HG03139 (cell line): ENCODE data around the gene ATCAY.

ENCODE experiments used
- ATAC-seq: cut with Tn5 transposase; IDR thresholded peaks from one replicate; pipeline ENCODE4 v1.9.1; 2021; ENCODE audit not compliant: unreplicated experiment

The ATCAY gene

DNA sequence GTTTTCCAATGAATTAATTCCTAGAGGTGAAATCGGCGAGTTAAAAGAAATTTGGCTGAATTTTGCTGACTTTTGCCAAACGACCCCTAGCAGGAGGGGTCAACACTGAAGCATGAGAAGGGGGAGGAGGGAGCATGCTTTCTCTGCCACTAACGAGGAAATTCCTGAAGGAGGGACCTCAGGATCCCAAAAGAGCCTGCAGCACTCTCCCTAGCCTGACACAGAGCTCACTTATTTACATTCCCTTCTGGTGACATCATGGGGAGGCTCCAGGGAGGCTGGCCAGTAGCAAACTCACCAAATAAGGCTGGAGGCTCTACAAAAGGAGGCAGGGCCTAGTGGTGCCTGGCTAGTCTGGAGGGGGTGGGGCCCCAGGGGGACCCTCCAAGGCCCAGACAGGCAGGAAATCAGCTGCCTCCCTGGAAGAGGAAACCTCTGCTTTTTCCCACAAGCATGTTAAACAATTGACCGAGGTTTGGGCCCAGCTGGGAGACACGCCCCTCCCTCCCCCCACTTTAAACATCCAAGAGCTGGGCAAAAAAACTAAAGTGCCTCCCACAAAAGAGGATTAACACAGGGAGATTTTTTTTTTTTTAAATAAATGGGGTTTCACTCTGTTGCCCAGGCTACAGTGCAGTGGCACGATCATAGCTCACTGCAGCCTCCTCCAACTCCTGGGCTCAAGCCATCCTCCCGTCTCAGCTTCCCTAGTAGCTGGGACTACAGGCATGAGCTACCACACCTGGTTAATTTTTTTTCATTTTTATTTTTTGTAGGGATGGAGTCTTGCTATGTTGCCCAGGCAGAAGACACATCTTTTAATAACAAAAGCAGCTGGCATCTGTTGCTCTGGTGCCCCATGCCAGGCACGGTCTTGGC, 88.3 kb downstream of the ATCAY start:
- no peak for ATAC-seq

DNA sequence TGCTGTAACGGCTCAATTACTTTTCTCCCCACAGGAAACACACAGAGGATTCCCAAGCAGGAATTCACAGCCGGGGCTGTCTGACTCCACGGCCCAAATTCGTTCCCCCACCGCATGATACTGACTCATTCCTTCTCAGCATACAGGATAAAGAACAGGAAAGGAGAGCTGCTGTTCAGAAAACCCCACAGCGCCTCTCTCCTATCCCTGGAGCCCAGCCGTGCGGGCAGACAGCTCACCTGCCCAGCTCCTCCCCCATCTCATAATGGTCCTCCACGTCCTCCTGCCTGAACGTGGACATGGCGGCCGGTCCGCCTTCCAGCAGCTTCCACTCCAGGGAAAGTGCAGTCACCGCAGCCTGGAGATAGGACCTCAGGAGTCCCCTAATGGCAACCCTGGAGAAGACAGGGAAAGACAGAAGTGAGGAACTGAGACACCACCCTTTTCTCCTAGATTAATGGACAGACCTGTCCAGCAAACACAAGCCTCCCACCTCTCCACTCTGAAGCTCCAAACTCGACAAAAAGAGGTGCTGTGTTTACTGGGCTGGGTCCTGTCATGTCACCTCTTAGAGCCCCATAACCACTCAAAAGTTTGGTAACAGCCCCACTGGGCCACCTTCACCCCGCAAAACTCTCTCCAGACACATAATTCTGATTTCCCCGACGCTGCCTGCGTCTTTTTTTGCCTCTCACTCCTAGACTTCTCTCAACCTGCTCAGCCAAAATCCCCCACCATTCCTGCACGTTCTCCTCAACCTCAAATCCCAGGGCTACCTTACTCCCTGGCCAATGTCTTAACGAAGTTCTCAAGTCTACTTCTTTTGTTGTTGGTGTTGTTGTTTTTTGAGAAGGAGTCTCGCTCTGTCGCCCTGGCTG, 89.2 kb downstream of the ATCAY start:
- ATAC-seq = no peak

DNA sequence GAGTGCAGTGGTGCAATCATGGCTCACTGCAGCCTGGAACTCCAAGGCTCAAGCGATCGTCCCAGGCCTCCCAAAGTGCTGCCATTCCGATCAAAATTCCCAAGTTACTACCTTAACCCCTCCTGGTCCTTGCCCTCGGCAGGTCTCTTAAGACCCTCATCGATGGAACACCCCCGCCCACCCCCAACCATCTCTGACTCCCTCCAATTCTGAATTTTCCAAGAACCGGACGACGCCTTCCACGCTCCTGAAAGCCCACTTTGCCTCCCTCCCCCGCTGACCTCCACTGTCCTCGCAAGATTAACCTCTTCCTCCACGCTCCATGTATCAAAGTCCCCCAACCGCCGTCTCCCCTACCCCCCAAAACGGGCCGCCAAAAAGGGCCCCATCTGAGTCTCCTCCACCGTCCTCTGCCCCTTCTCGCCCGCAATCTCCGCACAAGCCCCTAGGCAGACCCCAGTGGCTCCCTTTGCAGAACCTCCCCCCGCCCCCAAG, 89.9 kb downstream of the ATCAY start:
- ATAC-seq = no peak

DNA sequence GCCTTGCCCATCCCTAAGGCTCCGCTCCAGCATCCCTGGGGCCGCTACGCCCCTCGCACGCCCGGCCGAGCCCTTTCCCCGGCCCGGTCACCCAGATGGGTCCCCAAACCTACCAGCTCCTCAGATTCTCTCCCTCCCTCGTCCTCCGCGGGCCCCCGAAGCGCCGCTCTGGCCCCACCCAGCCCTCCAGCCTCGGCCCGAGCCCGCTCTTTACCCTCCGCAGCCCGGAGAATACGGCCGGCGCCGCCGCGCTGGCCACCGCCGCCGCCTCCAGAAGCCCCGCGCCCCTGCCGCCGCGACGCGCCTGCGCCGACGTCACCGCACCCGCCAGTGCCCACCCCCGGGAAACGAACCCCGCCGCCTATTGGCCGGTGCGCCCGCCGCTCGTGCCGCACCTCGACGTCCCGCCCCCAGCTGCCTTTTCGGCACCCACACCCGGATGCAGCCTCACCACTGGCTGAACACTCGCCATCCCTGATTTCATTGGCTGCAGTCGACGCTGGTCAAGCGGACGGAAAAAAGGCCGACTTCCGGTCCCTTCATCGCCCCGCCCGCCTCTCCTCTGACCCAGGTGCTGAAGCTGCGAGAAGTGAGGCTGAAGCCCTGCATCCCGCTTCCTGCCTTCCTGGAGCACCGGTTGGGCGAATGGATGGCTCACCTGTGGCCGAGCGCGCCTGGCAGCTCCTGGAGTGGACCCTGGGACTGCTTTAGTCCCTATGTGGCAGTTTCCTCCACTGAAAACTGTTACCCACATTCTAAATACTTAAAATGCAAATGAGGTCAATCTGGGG, 90.5 kb downstream of the ATCAY start, which contains the start of gene DAPK3:
TSS of gene DAPK3 (minus strand) at position 292 of the 791 bp plus-strand sequence. CDS start 1,364 bp downstream, outside the sequence.
- ATAC-seq = peak; percentile 92

DNA sequence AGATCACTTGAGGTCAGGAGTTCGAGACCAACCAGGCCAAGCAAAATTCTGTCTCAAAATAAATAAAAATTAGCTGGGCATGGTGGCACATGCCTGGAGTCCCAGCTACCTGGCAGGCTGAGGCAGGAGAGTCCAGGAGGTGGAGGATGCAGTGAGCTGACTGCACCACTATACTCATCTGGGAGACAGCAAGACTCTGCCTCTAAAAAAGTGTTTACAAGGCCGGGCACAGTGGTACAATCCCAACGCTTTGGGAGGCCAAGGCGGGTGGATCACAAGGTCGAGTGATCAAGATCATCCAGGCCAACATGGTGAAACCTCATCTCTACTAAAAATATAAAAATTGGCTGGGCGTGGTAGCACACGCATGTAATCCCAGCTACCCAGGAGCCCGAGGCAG, 94.7 kb downstream of the ATCAY start:
- no peak for ATAC-seq

DNA sequence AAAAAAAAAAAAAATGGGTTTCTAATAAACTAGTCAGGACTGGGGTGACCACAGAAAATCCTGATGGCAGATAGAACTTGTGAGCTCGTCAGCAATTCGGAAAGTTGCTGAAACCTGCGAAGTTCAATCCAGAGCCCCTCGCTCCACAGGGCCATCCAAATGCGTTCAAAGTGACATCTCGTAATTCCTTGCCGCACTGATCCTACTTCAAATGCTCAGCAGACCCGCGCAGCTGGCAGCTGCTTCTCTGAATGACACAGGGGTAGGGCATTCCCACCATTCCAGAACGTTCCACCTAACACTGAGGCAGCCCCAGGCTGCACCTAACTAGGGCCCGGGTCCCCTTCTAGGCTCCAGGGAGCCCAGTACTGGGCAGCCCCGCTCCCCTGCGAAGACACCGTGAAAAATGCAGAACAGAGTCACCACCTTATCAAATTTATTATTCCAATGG, 95.2 kb downstream of the ATCAY start:
- ATAC-seq = no peak

DNA sequence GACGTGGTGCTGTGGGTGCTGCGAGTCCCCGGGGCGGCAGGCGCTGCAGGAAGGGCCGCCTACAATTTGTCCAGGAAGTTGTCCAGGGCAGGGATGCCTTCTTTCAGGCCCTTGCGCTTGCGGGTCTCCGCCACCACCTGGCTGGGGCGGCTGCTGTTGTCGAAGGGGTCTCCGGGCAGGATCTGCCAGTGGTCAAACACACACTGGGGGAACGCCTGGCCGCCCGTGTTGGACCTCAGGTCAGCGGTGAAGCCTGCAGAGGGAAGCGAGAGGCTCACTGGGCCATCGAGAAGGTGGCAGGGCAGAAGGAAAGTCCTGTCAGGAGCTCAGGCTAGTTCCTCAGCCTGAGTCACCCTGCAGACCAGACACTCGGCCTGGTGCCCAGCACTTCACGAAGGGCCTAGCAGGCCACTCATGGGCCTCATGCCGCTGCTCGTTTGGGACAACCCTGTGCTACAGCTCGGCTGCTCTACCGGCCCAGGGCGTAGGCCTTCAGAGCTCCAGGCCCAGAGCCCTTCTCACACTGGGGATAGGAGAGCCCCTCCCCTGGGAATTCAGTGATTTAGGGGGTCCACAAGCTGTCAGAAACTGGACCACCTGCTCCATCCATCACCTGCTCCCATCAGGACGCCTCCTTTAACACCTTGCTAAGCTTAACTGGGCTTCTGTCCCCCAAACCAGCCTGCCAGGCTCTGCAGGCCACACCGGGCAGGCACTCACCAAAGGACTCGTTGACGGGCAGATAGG, 96.2 kb downstream of the ATCAY start:
- no peak for ATAC-seq
